Thoracic aorta (tissue), 2 donors: ENCODE data around the gene ARHGEF39. TPM values are rescaled to one million over a fixed set of nuclear protein-coding genes. Genes with fewer than 3 reads are reported as not detected.

Experiments
- ATAC-seq: fragments of 150-250 bp; one replicate; pipeline ENCODE4 v1.8.0; 2017; ENCODE audit warnings: low read depth; ENCODE audit not compliant: insufficient number of reproducible peaks, low FRiP score
- DNase-seq: peaks from one replicate; pipeline ENCODE4 v3.0.0-alpha.2; 2020; ENCODE audit warnings: low spot score
- H3K27ac ChIP-seq, 2 donors: fragments of 200-600 bp; sonication (generic); 1 replicate in 1 of 2; 2 replicates in 1 of 2; pipeline ENCODE4 v1.5.1; 2016; ENCODE audit warnings: mild to moderate bottlenecking in 2 of 2, moderate library complexity in 2 of 2
- H3K27me3 ChIP-seq: fragments of 200-600 bp; sonication (generic); replicated peaks from 2 replicates; pipeline ENCODE4 v1.6.0; 2016; ENCODE audit warnings: mild to moderate bottlenecking; ENCODE audit not compliant: insufficient read depth
- H3K36me3 ChIP-seq: fragments of 200-600 bp; sonication (generic); one replicate; pipeline ENCODE4 v1.5.1; 2016
- H3K4me1 ChIP-seq, 2 donors: fragments of 200-600 bp; sonication (generic); 1 replicate in 1 of 2; 2 replicates in 1 of 2; pipeline versions ENCODE4 v1.5.1 to v1.6.0; 2016; ENCODE audit warnings: low read depth in 2 of 2, mild to moderate bottlenecking in 1 of 2; ENCODE audit not compliant: control insufficient read depth in 1 of 2
- H3K4me3 ChIP-seq: fragments of 200-600 bp; sonication (generic); 2 replicates; pipeline ENCODE4 v1.5.1; 2016; ENCODE audit warnings: mild to moderate bottlenecking
- H3K9me3 ChIP-seq: fragments of 200-600 bp; sonication (generic); 2 replicates; pipeline ENCODE4 v1.5.1; 2016
- CTCF ChIP-seq: fragments of 200-600 bp; sonication (generic); IDR thresholded peaks from one replicate; pipeline ENCODE4 v1.5.1; 2019; ENCODE audit warnings: antibody characterized with exemption
- total RNA-seq, 2 donors: library from RNA; depleted of rRNA; stranded (reverse); fragments of >200 nt; gene quantifications; one replicate each; pipeline versions ENCODE4 v1.1.0 to v1.2.3, GENCODE V29; 2016

Gene ARHGEF39
- total RNA-seq, 2 donors from 2014 or later: 0.54 to 1.2 TPM

GRCh38 chr9:35681341-35682002 lies 16.5 kb upstream of the ARHGEF39 start:
- Histone ChIP-seq H3K4me1 (peaks cover 7 to 62% of the 10 kb centered on the region in 2 donors), H3K27ac (peak overlapping the region; percentile 99 to 100)

GRCh38 chr9:35680331-35681105 lies 15.5 kb upstream of the ARHGEF39 start:
- no peaks in the 10 kb centered on the region for H3K27me3 ChIP-seq
- peaks cover 37% of the 10 kb centered on the region for H3K36me3 ChIP-seq
- no peak for TF ChIP-seq CTCF
- ATAC-seq (peak; percentile 20), DNase-seq (no peak)
- no peak overlapping the region for H3K4me3 ChIP-seq
- no peaks in the 10 kb centered on the region for H3K9me3 ChIP-seq
- peaks cover 15 to 69% of the 10 kb centered on the region in 2 donors for H3K4me1 ChIP-seq
- peak overlapping the region; percentile 63 to 100 for H3K27ac ChIP-seq

More at GRCh38 chr9:35681341-35682002, 16.5 kb upstream of the ARHGEF39 start:
- peaks cover 47% of the 10 kb centered on the region for H3K36me3 ChIP-seq
- no peaks in the 10 kb centered on the region for H3K9me3 ChIP-seq
- ATAC-seq (no peak), DNase-seq (no peak)
- no peak overlapping the region for H3K4me3 ChIP-seq
- TF ChIP-seq CTCF: no peak
- no peaks in the 10 kb centered on the region for H3K27me3 ChIP-seq

- peaks cover 31% of the 10 kb centered on the region for H3K36me3 ChIP-seq
- peak overlapping the region; percentile 63 to 100 for H3K27ac ChIP-seq
- H3K4me1 ChIP-seq: peaks cover 15 to 66% of the 10 kb centered on the region in 2 donors
- H3K4me3 ChIP-seq: no peak overlapping the region
- H3K27me3 ChIP-seq: no peaks in the 10 kb centered on the region
- no peak for TF ChIP-seq CTCF
- H3K9me3 ChIP-seq: no peaks in the 10 kb centered on the region
- DNase-seq (no peak), ATAC-seq (peak; percentile 14)
Observed at GRCh38 chr9:35679766-35680330, 14.9 kb upstream of the ARHGEF39 start.

GRCh38 chr9:35679091-35679490 lies 14.1 kb upstream of the ARHGEF39 start:
- H3K27ac ChIP-seq: peak overlapping the region; percentile 63 to 100
- H3K4me3 ChIP-seq: no peak overlapping the region
- H3K36me3 ChIP-seq: peaks cover 23% of the 10 kb centered on the region
- TF ChIP-seq CTCF: no peak
- no peaks in the 10 kb centered on the region for H3K9me3 ChIP-seq
- no peak for DNase-seq
- no peak for ATAC-seq
- H3K27me3 ChIP-seq: no peaks in the 10 kb centered on the region
- H3K4me1 ChIP-seq: peaks cover 12 to 64% of the 10 kb centered on the region in 2 donors
